SK-N-SH treated with all-trans-retinoic acid at 6 μM for 48 hours (cell line): Measurements from ENCODE around the gene IGF2R.

ENCODE experiments used
- ATAC-seq: fragments of 200-7000 bp; cut with Tn5 transposase; 3 replicates; pipeline ENCODE4 v1.9.1; 2020; ENCODE audit warnings: mild to moderate bottlenecking, moderate library complexity
- CSRNP3 ChIP-seq: fragments of 250-450 bp; sonication (Bioruptor Pico); IDR thresholded peaks from 2 replicates; pipeline ENCODE4 v1.5.1; 2021; ENCODE audit warnings: mild to moderate bottlenecking, moderate library complexity
- ZNF565 ChIP-seq: fragments of 450-650 bp; formaldehyde crosslinking; conservative IDR thresholded peaks from 2 replicates; pipeline ENCODE4 v1.5.0; 2020; ENCODE audit warnings: low read depth, mild to moderate bottlenecking, moderate library complexity

IGF2R gene

DNA sequence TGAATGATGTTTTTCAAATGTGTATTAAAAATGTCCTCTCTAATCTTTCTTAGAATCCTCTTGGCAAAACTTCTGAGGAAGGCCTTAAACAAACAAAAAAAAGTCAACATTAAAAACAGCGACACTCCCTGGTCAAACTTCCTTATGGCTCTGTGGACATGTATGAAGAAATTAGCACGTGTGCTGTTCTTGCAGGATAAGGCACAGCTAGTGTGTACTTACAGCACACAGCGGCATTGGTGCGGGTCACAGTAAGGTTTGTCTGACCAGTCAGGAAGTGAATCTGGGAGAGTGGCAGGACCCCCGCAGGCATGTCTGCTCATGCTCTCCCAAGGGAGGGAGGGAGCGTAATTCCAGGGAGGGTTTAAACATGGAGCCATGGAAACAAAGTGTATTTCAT, 191.6 kb downstream of the IGF2R start:
- TF ChIP-seq ZNF565 (CRISPR knock-in tag) (no peak), CSRNP3 (CRISPR knock-in tag) (no peak)
- no peak for ATAC-seq
